ENCODE measurements around the gene EDEM2. TPM values are rescaled to one million over a fixed set of nuclear protein-coding genes. Genes with fewer than 3 reads are reported as not detected.

Gene EDEM2
- total RNA-seq, 1 donor: 32.2 TPM

DNA sequence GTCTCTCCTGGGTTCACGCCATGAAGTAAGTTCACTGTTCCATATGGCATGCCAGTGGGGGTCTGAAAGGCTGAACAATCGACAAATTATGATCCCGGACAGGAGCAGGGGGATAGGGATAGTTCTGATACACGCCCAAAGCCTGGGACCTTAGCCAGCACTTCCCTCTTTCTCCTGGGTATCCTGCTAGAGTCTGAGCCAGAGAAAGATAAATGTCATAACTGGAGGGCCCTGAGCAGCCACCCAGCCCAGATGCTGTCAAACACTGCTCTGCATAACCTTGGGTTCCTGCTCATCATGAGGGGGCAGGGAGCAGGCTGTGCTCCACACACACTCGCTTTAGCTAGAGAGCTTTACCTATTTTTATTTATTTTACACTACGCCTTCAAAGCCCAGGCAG, 12.3 kb downstream of the EDEM2 start:
- Histone ChIP-seq H3K9me3 (ENCODE audit: low read depth, low read length) (no peaks in the 10 kb centered on the region), H3K79me2 (ENCODE audit: insufficient read depth, low read length) (no peaks in the 10 kb centered on the region), H4K20me1 (ENCODE audit: insufficient read depth, low read length) (no peaks in the 10 kb centered on the region), H3K4me1 (ENCODE audit: insufficient read depth, low read length) (peaks cover 26% of the 10 kb centered on the region), H3K27me3 (ENCODE audit: insufficient read depth, low read length) (no peaks in the 10 kb centered on the region), H3K4me3 (ENCODE audit: insufficient read depth, low read length) (no peak overlapping the region), H3K27ac (ENCODE audit: low read depth, low read length) (peak overlapping the region; percentile 60), H3K36me3 (ENCODE audit: insufficient read depth, low read length) (peaks cover 29% of the 10 kb centered on the region), H3K4me2 (ENCODE audit: insufficient read depth, low read length) (peak overlapping the region; percentile 14), H2AFZ (ENCODE audit: low read length) (no peak overlapping the region)
- TF ChIP-seq, protein P1, sequence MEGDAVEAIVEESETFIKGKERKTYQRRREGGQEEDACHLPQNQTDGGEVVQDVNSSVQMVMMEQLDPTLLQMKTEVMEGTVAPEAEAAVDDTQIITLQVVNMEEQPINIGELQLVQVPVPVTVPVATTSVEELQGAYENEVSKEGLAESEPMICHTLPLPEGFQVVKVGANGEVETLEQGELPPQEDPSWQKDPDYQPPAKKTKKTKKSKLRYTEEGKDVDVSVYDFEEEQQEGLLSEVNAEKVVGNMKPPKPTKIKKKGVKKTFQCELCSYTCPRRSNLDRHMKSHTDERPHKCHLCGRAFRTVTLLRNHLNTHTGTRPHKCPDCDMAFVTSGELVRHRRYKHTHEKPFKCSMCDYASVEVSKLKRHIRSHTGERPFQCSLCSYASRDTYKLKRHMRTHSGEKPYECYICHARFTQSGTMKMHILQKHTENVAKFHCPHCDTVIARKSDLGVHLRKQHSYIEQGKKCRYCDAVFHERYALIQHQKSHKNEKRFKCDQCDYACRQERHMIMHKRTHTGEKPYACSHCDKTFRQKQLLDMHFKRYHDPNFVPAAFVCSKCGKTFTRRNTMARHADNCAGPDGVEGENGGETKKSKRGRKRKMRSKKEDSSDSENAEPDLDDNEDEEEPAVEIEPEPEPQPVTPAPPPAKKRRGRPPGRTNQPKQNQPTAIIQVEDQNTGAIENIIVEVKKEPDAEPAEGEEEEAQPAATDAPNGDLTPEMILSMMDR (IDR thresholded peaks at IDR 0.05; ENCODE audit: extremely low read depth, low read depth, low read length): no peak
- peak; percentile 39 for DNase-seq (ENCODE audit: insufficient read length, low spot score, missing footprints)

- Histone ChIP-seq H3K79me2 (ENCODE audit: insufficient read depth, low read length) (no peaks in the 10 kb centered on the region), H3K27ac (ENCODE audit: low read depth, low read length) (peak overlapping the region; percentile 60), H4K20me1 (ENCODE audit: insufficient read depth, low read length) (no peaks in the 10 kb centered on the region), H3K9me3 (ENCODE audit: low read depth, low read length) (no peaks in the 10 kb centered on the region), H3K27me3 (ENCODE audit: insufficient read depth, low read length) (no peaks in the 10 kb centered on the region), H2AFZ (ENCODE audit: low read length) (no peak overlapping the region), H3K4me3 (ENCODE audit: insufficient read depth, low read length) (no peak overlapping the region), H3K4me2 (ENCODE audit: insufficient read depth, low read length) (peak overlapping the region; percentile 14), H3K4me1 (ENCODE audit: insufficient read depth, low read length) (peaks cover 29% of the 10 kb centered on the region), H3K36me3 (ENCODE audit: insufficient read depth, low read length) (peaks cover 28% of the 10 kb centered on the region)
- DNase-seq (ENCODE audit: insufficient read length, low spot score, missing footprints): peak; percentile 84
- TF ChIP-seq, protein P1 (IDR thresholded peaks at IDR 0.05; ENCODE audit: extremely low read depth, low read depth, low read length): no peak
Observed at GRCh38 chr20:35134472-35134871, 12.7 kb downstream of the EDEM2 start.

GRCh38 chr20:35133735-35134134, 13.4 kb downstream of the EDEM2 start:
- H3K4me2 ChIP-seq (ENCODE audit: insufficient read depth, low read length): no peak overlapping the region
- no peak overlapping the region for H2AFZ ChIP-seq (ENCODE audit: low read length)
- no peaks in the 10 kb centered on the region for H4K20me1 ChIP-seq (ENCODE audit: insufficient read depth, low read length)
- peak; percentile 27 for DNase-seq (ENCODE audit: insufficient read length, low spot score, missing footprints)
- no peaks in the 10 kb centered on the region for H3K27me3 ChIP-seq (ENCODE audit: insufficient read depth, low read length)
- peaks cover 28% of the 10 kb centered on the region for H3K36me3 ChIP-seq (ENCODE audit: insufficient read depth, low read length)
- no peak overlapping the region for H3K4me3 ChIP-seq (ENCODE audit: insufficient read depth, low read length)
- no peaks in the 10 kb centered on the region for H3K9me3 ChIP-seq (ENCODE audit: low read depth, low read length)
- H3K79me2 ChIP-seq (ENCODE audit: insufficient read depth, low read length): no peaks in the 10 kb centered on the region
- TF ChIP-seq, protein P1 (IDR thresholded peaks at IDR 0.05; ENCODE audit: extremely low read depth, low read depth, low read length): no peak
- H3K4me1 ChIP-seq (ENCODE audit: insufficient read depth, low read length): peaks cover 29% of the 10 kb centered on the region
- no peak overlapping the region for H3K27ac ChIP-seq (ENCODE audit: low read depth, low read length)

- TF ChIP-seq, protein P1 (IDR thresholded peaks at IDR 0.05; ENCODE audit: extremely low read depth, low read depth, low read length): no peak
- Histone ChIP-seq H3K4me1 (ENCODE audit: insufficient read depth, low read length) (peaks cover 29% of the 10 kb centered on the region), H3K4me2 (ENCODE audit: insufficient read depth, low read length) (no peak overlapping the region), H3K4me3 (ENCODE audit: insufficient read depth, low read length) (no peak overlapping the region), H3K79me2 (ENCODE audit: insufficient read depth, low read length) (no peaks in the 10 kb centered on the region), H3K27ac (ENCODE audit: low read depth, low read length) (no peak overlapping the region), H2AFZ (ENCODE audit: low read length) (no peak overlapping the region), H3K27me3 (ENCODE audit: insufficient read depth, low read length) (no peaks in the 10 kb centered on the region), H4K20me1 (ENCODE audit: insufficient read depth, low read length) (no peaks in the 10 kb centered on the region), H3K36me3 (ENCODE audit: insufficient read depth, low read length) (peaks cover 24% of the 10 kb centered on the region), H3K9me3 (ENCODE audit: low read depth, low read length) (no peaks in the 10 kb centered on the region)
- no peak for DNase-seq (ENCODE audit: insufficient read length, low spot score, missing footprints)
Observed at GRCh38 chr20:35133031-35133430, 14.1 kb downstream of the EDEM2 start.
